Lower leg skin (tissue), 3 donors: Measurements from ENCODE around the gene SIGLEC8.

Experiments used
- POLR2A ChIP-seq, 2 donors: fragments of 450-650 bp; IDR thresholded peaks; one replicate each; pipeline ENCODE4 v1.6.1; 2016 to 2017; ENCODE audit warnings: antibody characterized with exemption in 2 of 2, mild to moderate bottlenecking in 1 of 2, moderate library complexity in 1 of 2
- TF ChIP-seq, protein P1 (sequence below), 3 donors: fragments of 450-650 bp; IDR thresholded peaks; one replicate each; pipeline ENCODE4 v1.5.1; 2016; ENCODE audit warnings: antibody characterized with exemption in 3 of 3, mild to moderate bottlenecking in 3 of 3, moderate library complexity in 2 of 3

DNA sequence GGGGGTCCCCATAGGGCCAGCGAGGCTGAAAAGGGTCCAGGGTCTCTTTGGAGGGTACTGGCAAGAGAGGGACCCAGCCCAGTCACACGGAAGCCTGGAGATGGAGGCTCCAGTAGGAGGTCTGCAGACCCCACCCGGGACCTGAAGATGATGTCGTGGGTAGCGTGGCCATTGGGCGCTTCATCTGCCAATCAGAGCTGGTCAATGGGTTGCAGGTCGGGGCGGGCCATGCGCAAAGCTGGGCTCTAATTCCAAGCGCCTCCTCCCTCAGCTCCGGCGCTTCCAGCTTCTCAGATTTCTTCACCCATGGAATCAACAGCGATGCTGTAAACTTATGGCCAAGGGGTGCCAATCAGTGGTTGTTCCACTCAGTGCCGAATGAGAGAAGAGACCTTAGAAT is 32.4 kb upstream of the SIGLEC8 start:
- TF ChIP-seq POLR2A (IDR thresholded peaks at IDR 0.05) = no peak
- TF ChIP-seq, protein P1, sequence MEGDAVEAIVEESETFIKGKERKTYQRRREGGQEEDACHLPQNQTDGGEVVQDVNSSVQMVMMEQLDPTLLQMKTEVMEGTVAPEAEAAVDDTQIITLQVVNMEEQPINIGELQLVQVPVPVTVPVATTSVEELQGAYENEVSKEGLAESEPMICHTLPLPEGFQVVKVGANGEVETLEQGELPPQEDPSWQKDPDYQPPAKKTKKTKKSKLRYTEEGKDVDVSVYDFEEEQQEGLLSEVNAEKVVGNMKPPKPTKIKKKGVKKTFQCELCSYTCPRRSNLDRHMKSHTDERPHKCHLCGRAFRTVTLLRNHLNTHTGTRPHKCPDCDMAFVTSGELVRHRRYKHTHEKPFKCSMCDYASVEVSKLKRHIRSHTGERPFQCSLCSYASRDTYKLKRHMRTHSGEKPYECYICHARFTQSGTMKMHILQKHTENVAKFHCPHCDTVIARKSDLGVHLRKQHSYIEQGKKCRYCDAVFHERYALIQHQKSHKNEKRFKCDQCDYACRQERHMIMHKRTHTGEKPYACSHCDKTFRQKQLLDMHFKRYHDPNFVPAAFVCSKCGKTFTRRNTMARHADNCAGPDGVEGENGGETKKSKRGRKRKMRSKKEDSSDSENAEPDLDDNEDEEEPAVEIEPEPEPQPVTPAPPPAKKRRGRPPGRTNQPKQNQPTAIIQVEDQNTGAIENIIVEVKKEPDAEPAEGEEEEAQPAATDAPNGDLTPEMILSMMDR (IDR thresholded peaks at IDR 0.05) = no peak
